SU-DHL-6 (cell line): ENCODE measurements around the gene ARHGAP26.
"Not testable (repeated sequence)": the region's sequence is repeated elsewhere in the genome, so short reads cannot be mapped to it uniquely, and the experiment has no call there.

ENCODE experiments used
- H2AFZ ChIP-seq: fragments of 200-600 bp; sonication (generic); 2 replicates; pipeline ENCODE4 v1.6.1; 2014; ENCODE audit warnings: low read depth, mild to moderate bottlenecking, moderate library complexity, mixed read lengths, antibody characterized with exemption, low read length; ENCODE audit not compliant: severe bottlenecking
- H3F3A ChIP-seq: fragments of 200-600 bp; shearing (Covaris generic); 2 replicates; pipeline ENCODE4 v1.6.0; 2016; ENCODE audit warnings: antibody characterized with exemption, mild to moderate bottlenecking; ENCODE audit not compliant: insufficient read depth
- H3K27ac ChIP-seq: fragments of 200-600 bp; sonication (generic); 2 replicates; pipeline ENCODE4 v1.5.1; 2016; ENCODE audit warnings: low read depth, mild to moderate bottlenecking, low read length, moderate library complexity, mixed read lengths
- H3K27me3 ChIP-seq: fragments of 200-600 bp; sonication (generic), shearing (Covaris generic); 2 replicates; pipeline ENCODE4 v1.6.0; 2014; ENCODE audit warnings: mild to moderate bottlenecking, low read length
- H3K36me3 ChIP-seq: fragments of 200-600 bp; sonication (generic); 2 replicates; pipeline ENCODE4 v1.6.1; 2014; ENCODE audit warnings: mild to moderate bottlenecking, low read length, mixed read lengths
- H3K4me2 ChIP-seq: fragments of 300-600, 200-600 bp; shearing (Covaris generic), sonication (generic); 2 replicates; pipeline ENCODE4 v1.6.0; 2014; ENCODE audit warnings: low read length, low read depth, mild to moderate bottlenecking; ENCODE audit not compliant: poor library complexity, severe bottlenecking
- H3K4me3 ChIP-seq: fragments of 200-600 bp; sonication (generic); 2 replicates; pipeline ENCODE4 v1.5.1; 2014; ENCODE audit warnings: antibody characterized with exemption, low read length, mild to moderate bottlenecking, mixed read lengths; ENCODE audit not compliant: insufficient read depth, poor library complexity, severe bottlenecking
- H3K79me2 ChIP-seq: fragments of 200-600 bp; sonication (generic); 2 replicates; pipeline ENCODE4 v1.6.1; 2014; ENCODE audit warnings: mild to moderate bottlenecking, low read length, moderate library complexity; ENCODE audit not compliant: insufficient read depth
- H3K9ac ChIP-seq: fragments of 200-600 bp; sonication (generic); 2 replicates; pipeline ENCODE4 v1.7.0; 2014; ENCODE audit warnings: mild to moderate bottlenecking, low read length
- H3K9me2 ChIP-seq: fragments of 200-600 bp; sonication (generic); replicated peaks from 2 replicates; pipeline ENCODE4 v1.6.1; 2014; ENCODE audit warnings: low read length; ENCODE audit not compliant: insufficient read depth
- H3K9me3 ChIP-seq: fragments of 200-600 bp; sonication (generic); 2 replicates; pipeline ENCODE4 v1.6.1; 2014; ENCODE audit warnings: low read length, mixed read lengths; ENCODE audit not compliant: insufficient read depth
- H4K20me1 ChIP-seq: fragments of 200-600 bp; sonication (generic); 2 replicates; pipeline ENCODE4 v1.6.1; 2014; ENCODE audit warnings: low read depth, mild to moderate bottlenecking, antibody characterized with exemption, low read length, moderate library complexity, mixed read lengths
- EZH2phosphoT487 ChIP-seq: fragments of 200-600 bp; sonication (generic), shearing (Covaris generic); conservative IDR thresholded peaks from 2 replicates; pipeline ENCODE4 v1.6.1; 2018; ENCODE audit warnings: mild to moderate bottlenecking, antibody characterized with exemption, low read length, moderate library complexity, mixed read lengths
- TF ChIP-seq, protein P1 (sequence below): fragments of 200-600 bp; sonication (generic); IDR thresholded peaks from one replicate; pipeline ENCODE4 v1.5.1; 2017; ENCODE audit warnings: antibody characterized with exemption, mild to moderate bottlenecking, low read length, moderate library complexity; ENCODE audit not compliant: insufficient read depth, poor library complexity, severe bottlenecking

The ARHGAP26 gene

DNA sequence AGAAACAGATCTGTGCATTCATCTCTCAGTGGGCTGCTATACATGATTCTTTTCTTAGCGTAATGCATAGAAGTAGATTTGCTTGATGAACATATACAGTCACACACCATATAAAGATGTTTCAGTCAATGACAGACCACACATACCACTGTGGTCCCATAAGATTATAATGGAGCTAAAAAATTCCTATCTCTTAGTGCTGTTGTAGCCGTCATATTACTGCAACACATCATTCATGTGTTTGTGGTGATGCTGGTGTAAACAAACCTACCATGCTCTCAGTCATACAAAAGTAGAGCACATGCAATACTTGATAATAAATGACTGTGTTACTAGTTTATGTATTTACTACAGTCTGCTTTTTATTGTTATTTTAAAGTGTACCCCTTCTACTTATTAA is 214.3 kb downstream of the ARHGAP26 start:
- H3K4me2 ChIP-seq, result no peak overlapping the region
- TF ChIP-seq EZH2phosphoT487, result no peak
- TF ChIP-seq, protein P1, sequence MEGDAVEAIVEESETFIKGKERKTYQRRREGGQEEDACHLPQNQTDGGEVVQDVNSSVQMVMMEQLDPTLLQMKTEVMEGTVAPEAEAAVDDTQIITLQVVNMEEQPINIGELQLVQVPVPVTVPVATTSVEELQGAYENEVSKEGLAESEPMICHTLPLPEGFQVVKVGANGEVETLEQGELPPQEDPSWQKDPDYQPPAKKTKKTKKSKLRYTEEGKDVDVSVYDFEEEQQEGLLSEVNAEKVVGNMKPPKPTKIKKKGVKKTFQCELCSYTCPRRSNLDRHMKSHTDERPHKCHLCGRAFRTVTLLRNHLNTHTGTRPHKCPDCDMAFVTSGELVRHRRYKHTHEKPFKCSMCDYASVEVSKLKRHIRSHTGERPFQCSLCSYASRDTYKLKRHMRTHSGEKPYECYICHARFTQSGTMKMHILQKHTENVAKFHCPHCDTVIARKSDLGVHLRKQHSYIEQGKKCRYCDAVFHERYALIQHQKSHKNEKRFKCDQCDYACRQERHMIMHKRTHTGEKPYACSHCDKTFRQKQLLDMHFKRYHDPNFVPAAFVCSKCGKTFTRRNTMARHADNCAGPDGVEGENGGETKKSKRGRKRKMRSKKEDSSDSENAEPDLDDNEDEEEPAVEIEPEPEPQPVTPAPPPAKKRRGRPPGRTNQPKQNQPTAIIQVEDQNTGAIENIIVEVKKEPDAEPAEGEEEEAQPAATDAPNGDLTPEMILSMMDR, result no peak
- no peaks in the 10 kb centered on the region for H3K9me2 ChIP-seq

DNA sequence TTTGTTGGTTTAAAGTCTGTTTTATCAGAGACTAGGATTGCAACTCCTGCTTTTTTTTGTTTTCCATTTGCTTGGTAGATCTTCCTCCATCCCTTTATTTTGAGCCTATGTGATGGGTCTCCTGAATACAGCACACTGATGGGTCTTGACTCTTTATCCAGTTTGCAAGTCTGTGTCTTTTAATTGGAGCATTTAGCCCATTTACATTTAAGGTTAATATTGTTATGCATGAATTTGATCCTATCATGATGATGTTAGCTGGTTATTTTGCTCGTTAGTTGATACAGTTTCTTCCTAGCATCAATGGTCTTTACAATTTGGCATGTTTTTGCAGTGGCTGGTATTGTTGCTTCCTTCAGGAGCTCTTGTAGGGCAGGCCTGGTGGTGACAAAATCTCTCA is 219.1 kb downstream of the ARHGAP26 start:
- H3K4me3 ChIP-seq, H3K4me2 ChIP-seq, H4K20me1 ChIP-seq, H3K79me2 ChIP-seq, H3K9ac ChIP-seq, H3F3A ChIP-seq, H3K27ac ChIP-seq, H3K27me3 ChIP-seq, H3K9me2 ChIP-seq, H3K9me3 ChIP-seq, H3K36me3 ChIP-seq, H2AFZ ChIP-seq: not testable (repeated sequence)

More for the DNA sequence above, 214.3 kb downstream of the ARHGAP26 start:
- Histone ChIP-seq H3K9ac (no peak overlapping the region), H3K36me3 (no peaks in the 10 kb centered on the region), H3K27ac (no peak overlapping the region), H3K79me2 (no peaks in the 10 kb centered on the region), H3F3A (no peaks in the 10 kb centered on the region), H3K9me3 (no peaks in the 10 kb centered on the region), H4K20me1 (no peaks in the 10 kb centered on the region), H3K4me3 (no peak overlapping the region), H3K27me3 (no peaks in the 10 kb centered on the region), H2AFZ (no peak overlapping the region)

DNA sequence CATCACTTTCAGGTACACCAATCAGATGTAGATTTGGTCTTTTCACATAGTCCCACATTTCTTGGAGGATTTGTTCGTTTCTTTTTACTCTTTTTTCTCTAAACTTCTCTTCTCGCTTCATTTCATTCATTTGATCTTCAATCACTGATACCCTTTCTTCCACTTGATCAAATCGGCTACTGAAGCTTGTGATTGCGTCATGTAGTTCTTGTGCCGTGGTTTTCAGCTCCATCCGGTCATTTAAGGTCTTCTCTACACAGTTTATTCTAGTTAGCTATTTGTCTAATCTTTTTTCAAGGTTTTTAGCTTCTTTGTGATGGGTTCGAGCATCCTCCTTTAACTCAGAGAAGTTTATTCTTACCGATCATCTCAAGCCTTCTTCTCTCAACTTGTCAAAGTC is 219.9 kb downstream of the ARHGAP26 start:
- H3K9ac ChIP-seq, H3K36me3 ChIP-seq, H4K20me1 ChIP-seq, H3K9me2 ChIP-seq, H3K27ac ChIP-seq, H3K79me2 ChIP-seq, H3K4me2 ChIP-seq, H3F3A ChIP-seq, H3K9me3 ChIP-seq, H3K27me3 ChIP-seq, H3K4me3 ChIP-seq, H2AFZ ChIP-seq: not testable (repeated sequence)

DNA sequence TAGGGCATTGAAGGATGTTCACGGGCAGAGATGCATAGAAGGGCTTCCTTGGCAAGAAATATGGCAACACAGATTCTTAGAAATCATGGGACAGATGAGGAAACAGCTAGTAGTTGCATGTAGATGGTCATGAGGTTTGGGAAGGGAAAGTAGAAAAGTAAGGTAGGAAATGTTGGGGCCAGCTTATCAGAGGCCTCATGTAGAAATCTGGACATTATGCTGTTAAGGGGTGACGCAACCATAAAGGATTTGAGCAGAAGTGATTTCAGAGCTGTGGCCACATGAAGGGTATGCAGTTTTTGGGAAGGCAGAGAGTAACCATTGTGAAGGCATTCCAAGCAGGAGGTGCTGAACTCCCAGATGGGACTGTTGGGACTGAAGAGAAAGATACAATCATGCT is 224.0 kb downstream of the ARHGAP26 start:
- H4K20me1 ChIP-seq, result no peaks in the 10 kb centered on the region
- no peaks in the 10 kb centered on the region for H3F3A ChIP-seq
- H3K36me3 ChIP-seq, result no peaks in the 10 kb centered on the region
- H3K4me2 ChIP-seq, result no peak overlapping the region
- TF ChIP-seq, protein P1, result no peak
- no peak for TF ChIP-seq EZH2phosphoT487
- no peaks in the 10 kb centered on the region for H3K9me2 ChIP-seq
- no peaks in the 10 kb centered on the region for H3K27me3 ChIP-seq
- H3K9me3 ChIP-seq, result no peaks in the 10 kb centered on the region
- H2AFZ ChIP-seq, result no peak overlapping the region
- H3K79me2 ChIP-seq, result no peaks in the 10 kb centered on the region
- no peak overlapping the region for H3K27ac ChIP-seq
- H3K9ac ChIP-seq, result no peak overlapping the region
- no peak overlapping the region for H3K4me3 ChIP-seq

DNA sequence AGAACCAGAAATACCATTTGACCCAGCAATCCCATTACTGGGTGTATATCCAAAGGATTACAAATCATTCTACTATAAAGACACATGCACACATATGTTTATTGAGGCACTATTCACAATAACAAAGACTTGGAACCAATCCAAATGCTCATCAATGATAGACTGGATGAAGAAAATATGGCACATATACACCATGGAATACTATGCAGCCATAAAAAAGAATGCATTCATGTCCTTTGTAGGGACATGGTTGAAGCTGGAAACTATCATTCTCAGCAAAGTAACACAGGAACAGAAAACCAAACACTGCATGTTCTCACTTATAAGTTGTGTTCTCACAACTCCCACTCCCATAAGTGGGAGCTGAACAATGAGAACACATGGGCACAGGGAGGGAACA is 225.4 kb downstream of the ARHGAP26 start:
- H4K20me1 ChIP-seq, H2AFZ ChIP-seq, H3K9me3 ChIP-seq, H3K4me2 ChIP-seq, H3K4me3 ChIP-seq, H3K27ac ChIP-seq, H3K79me2 ChIP-seq, H3F3A ChIP-seq, H3K36me3 ChIP-seq, H3K9ac ChIP-seq, H3K27me3 ChIP-seq, H3K9me2 ChIP-seq: not testable (repeated sequence)
